ENCODE results near the gene RTN4RL1. TPM values are rescaled to one million over a fixed set of nuclear protein-coding genes. Genes with fewer than 3 reads are reported as not detected.
A peak's percentile ranks its signal among the peaks of the same experiment; 100 is the strongest.

Gene RTN4RL1
- total and polyA plus RNA-seq, 12 donors: 1.3 to 9.4 (median 6.1) TPM

GRCh38 chr17:2060681-2061440 lies 35.7 kb upstream of the RTN4RL1 start:
- peak overlapping the region in 4 of 5 donors; percentile 35 to 88 (median 64) for H3K27ac ChIP-seq
- no peaks in the 10 kb centered on the region for H3K27me3 ChIP-seq
- peaks cover 0 to 23% of the 10 kb centered on the region in 2 donors for H3K4me1 ChIP-seq (replicated peaks in 1 of 2)
- H3K36me3 ChIP-seq (replicated peaks in 1 of 2): peaks cover 0 to 14% of the 10 kb centered on the region in 2 donors
- DNase-seq: peak in 2 of 7 donors; percentile 47 to 61
- no peaks in the 10 kb centered on the region for H3K9me3 ChIP-seq (replicated peaks in 1 of 3)
- TF ChIP-seq CTCF (IDR thresholded peaks at IDR 0.05) (no peak), POLR2A (IDR thresholded peaks at IDR 0.05) (no peak)
- WGBS, 4 donors: 71 to 80% (median 73%) methylated on average over 17 to 21 of the region's 21 CpGs
- intact Hi-C loops (cut with DNase I): no loop called here
- no peak overlapping the region for H3K4me3 ChIP-seq

- no peak for TF ChIP-seq POLR2A (IDR thresholded peaks at IDR 0.05)
- no peak for TF ChIP-seq CTCF (IDR thresholded peaks at IDR 0.05)
- Histone ChIP-seq H3K27ac (peak overlapping the region in 4 of 5 donors; percentile 35 to 88 (median 64)), H3K27me3 (no peaks in the 10 kb centered on the region), H3K4me3 (no peak overlapping the region), H3K9me3 (replicated peaks in 1 of 3) (no peaks in the 10 kb centered on the region), H3K36me3 (replicated peaks in 1 of 2) (peaks cover 0 to 13% of the 10 kb centered on the region in 2 donors), H3K4me1 (replicated peaks in 1 of 2) (peaks cover 4 to 23% of the 10 kb centered on the region in 2 donors)
- intact Hi-C loops (cut with DNase I): no loop called here
- no peak for DNase-seq
- WGBS, 4 donors: 76 to 79% (median 77%) methylated on average over 5 to 6 of the region's 6 CpGs
Measured at GRCh38 chr17:2060385-2060658, 35.2 kb upstream of the RTN4RL1 start.

- Histone ChIP-seq H3K4me1 (replicated peaks in 1 of 2) (peaks cover 6 to 18% of the 10 kb centered on the region in 2 donors), H3K9me3 (replicated peaks in 1 of 3) (no peaks in the 10 kb centered on the region), H3K27ac (peak overlapping the region; percentile 19 to 88 (median 50)), H3K4me3 (peak overlapping the region in 1 of 4 donors; percentile 72), H3K27me3 (no peaks in the 10 kb centered on the region), H3K36me3 (replicated peaks in 1 of 2) (peaks cover 0 to 8% of the 10 kb centered on the region in 2 donors)
- 67 to 72% (median 70%) methylated on average over 18 to 21 of the region's 21 CpGs for WGBS, 4 donors
- TF ChIP-seq CTCF (IDR thresholded peaks at IDR 0.05) (no peak), POLR2A (IDR thresholded peaks at IDR 0.05) (no peak)
- intact Hi-C loops (cut with DNase I): loop anchor here (5.0 to 10.0 kb wide), 4 partner anchors 115 to 225 kb away; no protein-coding TSS in a partner anchor
- DNase-seq: peak in 1 of 7 donors; percentile 19
Measured at GRCh38 chr17:2059547-2060384, 34.6 kb upstream of the RTN4RL1 start.
